K562 (cell line): ENCODE data around the gene ZDHHC16. TPM values are rescaled to one million over a fixed set of nuclear protein-coding genes. Genes with fewer than 3 reads are reported as not detected.
"Not testable (repeated sequence)": the region's sequence is repeated elsewhere in the genome, so short reads cannot be mapped to it uniquely, and the experiment has no call there.

Experiments
- ATAC-seq: fragments of 200-7000 bp; cut with Tn5 transposase; 3 replicates; pipeline ENCODE4 v1.9.1; 2020; ENCODE audit warnings: moderate library complexity
- BruUV-seq: library from RNA; stranded (reverse); fragments of 400-500 nt; replicated peaks from 2 replicates; lab custom pipeline; 2021; lab: Mats Ljungman, UMichigan
- CTCF ChIA-PET: fragments of 300-600 bp; formaldehyde crosslinking; extraction: SDS; loops from one replicate; lab custom pipeline; 2021; ENCODE audit warnings: low intra/inter-chr PET ratio; lab: Yijun Ruan, JAX
- POLR2A ChIA-PET: fragments of 300-600, 350-650 bp; sonication (Branson Sonifier 250); formaldehyde crosslinking; extraction: SDS; loops from one replicate; lab custom pipeline; 2021; ENCODE audit warnings: antibody characterized with exemption, inconsistent platforms; lab: Yijun Ruan, JAX
- DNase-seq, 4 experiments: peaks; one replicate each; pipeline versions ENCODE4 v3.0.0 to v3.0.0-alpha.2; 2011 to 2018; ENCODE audit warnings: low spot score in 3 of 4, mixed read lengths in 3 of 4; ENCODE audit errors: extremely low read depth in 1 of 4
- FAIRE-seq: peaks from 2 replicates; lab custom pipeline; 2011; peaks lifted over from hg19 to GRCh38; lab: Jason Lieb, UNC
- H2AFZ ChIP-seq: 2 replicates; pipeline ENCODE4 v1.6.0; 2011; ENCODE audit warnings: low read depth, low read length, control low read depth, inconsistent platforms
- H3K27ac ChIP-seq: fragments of 200-600 bp; 3 replicates; pipeline ENCODE4 v1.8.0; 2011; ENCODE audit warnings: low read depth, mild to moderate bottlenecking, control low read depth, inconsistent platforms, low read length, moderate library complexity, mixed read lengths; ENCODE audit errors: extremely low read depth
- H3K27me3 ChIP-seq, 2 experiments: fragments of 300-600 bp in 1 of 2; 2 replicates in 1 of 2; 3 replicates in 1 of 2; pipeline versions ENCODE4 v1.6.0 to v1.8.0; 2011; ENCODE audit warnings: inconsistent platforms in 2 of 2, low read length in 2 of 2, mild to moderate bottlenecking in 1 of 2, mixed read lengths in 1 of 2, moderate library complexity in 1 of 2; ENCODE audit not compliant: control insufficient read depth in 2 of 2, insufficient read depth in 2 of 2
- H3K36me3 ChIP-seq: fragments of 300-600 bp; 3 replicates; pipeline ENCODE4 v1.8.0; 2011; ENCODE audit warnings: mild to moderate bottlenecking, low read length, inconsistent platforms; ENCODE audit not compliant: control insufficient read depth, insufficient read depth
- H3K4me1 ChIP-seq, 2 experiments: fragments of 200-600 bp in 1 of 2; replicated peaks in 1 of 2; 2 replicates in 1 of 2; 3 replicates in 1 of 2; pipeline versions ENCODE4 v1.5.1 to v1.8.0; 2011; ENCODE audit warnings: inconsistent platforms in 2 of 2, low read length in 2 of 2, mild to moderate bottlenecking in 1 of 2, mixed read lengths in 1 of 2, moderate library complexity in 1 of 2; ENCODE audit not compliant: control insufficient read depth in 2 of 2, insufficient read depth in 2 of 2
- H3K4me2 ChIP-seq: 2 replicates; pipeline ENCODE4 v1.6.1; 2011; ENCODE audit warnings: low read length, control low read depth, inconsistent platforms, mixed read lengths; ENCODE audit not compliant: insufficient read depth
- H3K4me3 ChIP-seq: fragments of 200-600 bp; sonication (generic), shearing (Covaris generic); 2 replicates; pipeline ENCODE4 v1.5.1; 2016; ENCODE audit warnings: control low read depth, inconsistent platforms
- H3K79me2 ChIP-seq: fragments of 200-600 bp; 3 replicates; pipeline ENCODE4 v1.8.0; 2011; ENCODE audit warnings: low read length, inconsistent platforms; ENCODE audit not compliant: control insufficient read depth, insufficient read depth
- H3K9ac ChIP-seq, 2 experiments: 2 replicates each; pipeline versions ENCODE4 v1.6.0 to v1.6.1; 2011; ENCODE audit warnings: low read depth in 2 of 2, low read length in 2 of 2, control low read depth in 1 of 2, inconsistent platforms in 1 of 2, mild to moderate bottlenecking in 1 of 2, mixed read lengths in 1 of 2; ENCODE audit not compliant: insufficient read depth in 1 of 2
- H3K9me1 ChIP-seq: one replicate; pipeline ENCODE4 v1.6.0; 2011; ENCODE audit warnings: inconsistent platforms, mild to moderate bottlenecking, low read length, moderate library complexity; ENCODE audit not compliant: control insufficient read depth, insufficient read depth
- H3K9me3 ChIP-seq: replicated peaks from 2 replicates; pipeline ENCODE4 v1.5.1; 2011; ENCODE audit warnings: low read depth, low read length, inconsistent platforms; ENCODE audit not compliant: control insufficient read depth, insufficient read depth
- H4K20me1 ChIP-seq: replicated peaks from 2 replicates; pipeline ENCODE4 v1.6.1; 2011; ENCODE audit warnings: low read length, inconsistent platforms, mixed read lengths; ENCODE audit not compliant: control insufficient read depth, insufficient read depth
- CREBBP ChIP-seq: IDR thresholded peaks from one replicate; pipeline ENCODE4 v1.6.1; 2012; ENCODE audit warnings: low read depth, mild to moderate bottlenecking, control low read depth, inconsistent platforms, low read length
- FOS ChIP-seq: IDR thresholded peaks from 3 replicates; pipeline ENCODE4 v1.6.1; 2011; ENCODE audit not compliant: insufficient read length; ENCODE audit errors: extremely low read depth
- PPARD ChIP-seq: fragments of 250-450 bp; sonication (Bioruptor Pico); IDR thresholded peaks from 2 replicates; pipeline ENCODE4 v1.8.0; 2022; ENCODE audit warnings: inconsistent platforms, mild to moderate bottlenecking, moderate library complexity
- RFX1 ChIP-seq: fragments of 450-650 bp; IDR thresholded peaks from 2 replicates; pipeline ENCODE4 v1.6.1; 2016; ENCODE audit warnings: mild to moderate bottlenecking, moderate library complexity
- YBX1 ChIP-seq: fragments of 450-650 bp; IDR thresholded peaks from 2 replicates; pipeline ENCODE4 v1.7.1; 2016; ENCODE audit warnings: mild to moderate bottlenecking
- ZBTB8A ChIP-seq: fragments of 450-650 bp; IDR thresholded peaks from 2 replicates; pipeline ENCODE4 v1.6.1; 2018; ENCODE audit warnings: mild to moderate bottlenecking, moderate library complexity; ENCODE audit not compliant: partially characterized antibody
- ZC3H8 ChIP-seq: fragments of 450-650 bp; IDR thresholded peaks from 2 replicates; pipeline ENCODE4 v1.6.1; 2017
- ZKSCAN3 ChIP-seq: fragments of 250-450 bp; sonication (Bioruptor Pico); IDR thresholded peaks from 2 replicates; pipeline ENCODE4 v1.4.0; 2020
- WGBS: fragments of 100-300 bp; shearing (Covaris generic); methylation state at CpG from one replicate; pipeline ENCODE4 v1.1.6; 2016; ENCODE audit warnings: low coverage, mixed read lengths; ENCODE audit not compliant: insufficient coverage; ENCODE audit errors: missing lambda C conversion rate; 5-methylcytosine and 5-hydroxymethylcytosine counted together
- in situ Hi-C: fragments of 300-500 bp; cut with MboI; formaldehyde crosslinking; loops from 4 replicates; pipeline ENCODE4 v1.15.0; 2018; ENCODE audit warnings: inconsistent platforms, mixed read lengths
- intact Hi-C: fragments of 100-400 bp; cut with micrococcal nuclease; formaldehyde crosslinking; loops from 2 replicates; pipeline ENCODE4 v1.14.2; 2022
- polyA plus RNA-seq, 8 experiments: library from polyadenylated mRNA; depleted of rRNA in 4 of 8; stranded (reverse) in 5 of 8; unstranded in 3 of 8; fragments of >200 nt; fragmentation: Nextera tagmentation in 2 of 8; fragmentation: Illumina TruSeq in 1 of 8; extraction: Ambion mirVana in 2 of 8; extraction: Trizol in 1 of 8; gene quantifications; 2 replicates each; pipeline versions ENCODE4 v1.2.1 to v1.2.3, GENCODE V29; 2011 to 2014; ENCODE audit warnings: inconsistent platforms in 1 of 8, missing spikeins in 1 of 8
- total RNA-seq, 7 experiments: library from RNA; depleted of rRNA in 6 of 7; stranded (reverse); fragments of >200 nt in 6 of 7; fragmentation: Illumina TruSeq in 2 of 7; extraction: Trizol in 2 of 7; gene quantifications; 2 replicates each; pipeline versions ENCODE4 v1.2.1 to v1.2.3, GENCODE V29; 2011 to 2021; ENCODE audit warnings: low replicate concordance in 1 of 7
- TF ChIP-seq, protein P1 (sequence below): sonication (generic); formaldehyde crosslinking; IDR thresholded peaks from 2 replicates; pipeline ENCODE4 v1.8.0; 2023; ENCODE audit warnings: missing genetic modification reagents, mild to moderate bottlenecking, borderline replicate concordance

Gene ZDHHC16
- total and polyA plus RNA-seq, 9 of the 15 experiments (the other 6 are each of a cell fraction or from before 2014, with no cell fraction given) = 12.5 to 33.8 (median 21.3) TPM

- TF ChIP-seq, protein P1, sequence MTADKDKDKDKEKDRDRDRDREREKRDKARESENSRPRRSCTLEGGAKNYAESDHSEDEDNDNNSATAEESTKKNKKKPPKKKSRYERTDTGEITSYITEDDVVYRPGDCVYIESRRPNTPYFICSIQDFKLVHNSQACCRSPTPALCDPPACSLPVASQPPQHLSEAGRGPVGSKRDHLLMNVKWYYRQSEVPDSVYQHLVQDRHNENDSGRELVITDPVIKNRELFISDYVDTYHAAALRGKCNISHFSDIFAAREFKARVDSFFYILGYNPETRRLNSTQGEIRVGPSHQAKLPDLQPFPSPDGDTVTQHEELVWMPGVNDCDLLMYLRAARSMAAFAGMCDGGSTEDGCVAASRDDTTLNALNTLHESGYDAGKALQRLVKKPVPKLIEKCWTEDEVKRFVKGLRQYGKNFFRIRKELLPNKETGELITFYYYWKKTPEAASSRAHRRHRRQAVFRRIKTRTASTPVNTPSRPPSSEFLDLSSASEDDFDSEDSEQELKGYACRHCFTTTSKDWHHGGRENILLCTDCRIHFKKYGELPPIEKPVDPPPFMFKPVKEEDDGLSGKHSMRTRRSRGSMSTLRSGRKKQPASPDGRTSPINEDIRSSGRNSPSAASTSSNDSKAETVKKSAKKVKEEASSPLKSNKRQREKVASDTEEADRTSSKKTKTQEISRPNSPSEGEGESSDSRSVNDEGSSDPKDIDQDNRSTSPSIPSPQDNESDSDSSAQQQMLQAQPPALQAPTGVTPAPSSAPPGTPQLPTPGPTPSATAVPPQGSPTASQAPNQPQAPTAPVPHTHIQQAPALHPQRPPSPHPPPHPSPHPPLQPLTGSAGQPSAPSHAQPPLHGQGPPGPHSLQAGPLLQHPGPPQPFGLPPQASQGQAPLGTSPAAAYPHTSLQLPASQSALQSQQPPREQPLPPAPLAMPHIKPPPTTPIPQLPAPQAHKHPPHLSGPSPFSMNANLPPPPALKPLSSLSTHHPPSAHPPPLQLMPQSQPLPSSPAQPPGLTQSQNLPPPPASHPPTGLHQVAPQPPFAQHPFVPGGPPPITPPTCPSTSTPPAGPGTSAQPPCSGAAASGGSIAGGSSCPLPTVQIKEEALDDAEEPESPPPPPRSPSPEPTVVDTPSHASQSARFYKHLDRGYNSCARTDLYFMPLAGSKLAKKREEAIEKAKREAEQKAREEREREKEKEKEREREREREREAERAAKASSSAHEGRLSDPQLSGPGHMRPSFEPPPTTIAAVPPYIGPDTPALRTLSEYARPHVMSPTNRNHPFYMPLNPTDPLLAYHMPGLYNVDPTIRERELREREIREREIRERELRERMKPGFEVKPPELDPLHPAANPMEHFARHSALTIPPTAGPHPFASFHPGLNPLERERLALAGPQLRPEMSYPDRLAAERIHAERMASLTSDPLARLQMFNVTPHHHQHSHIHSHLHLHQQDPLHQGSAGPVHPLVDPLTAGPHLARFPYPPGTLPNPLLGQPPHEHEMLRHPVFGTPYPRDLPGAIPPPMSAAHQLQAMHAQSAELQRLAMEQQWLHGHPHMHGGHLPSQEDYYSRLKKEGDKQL = no peak
- TF ChIP-seq FOS (no peak), PPARD (CRISPR knock-in tag) (no peak), RFX1 (no peak), ZKSCAN3 (no peak), ZBTB8A (no peak), CREBBP (no peak), YBX1 (no peak), ZC3H8 (no peak)
Observed at GRCh38 chr10:97475936-97476594, 30.1 kb downstream of the ZDHHC16 start (continued).

DNA sequence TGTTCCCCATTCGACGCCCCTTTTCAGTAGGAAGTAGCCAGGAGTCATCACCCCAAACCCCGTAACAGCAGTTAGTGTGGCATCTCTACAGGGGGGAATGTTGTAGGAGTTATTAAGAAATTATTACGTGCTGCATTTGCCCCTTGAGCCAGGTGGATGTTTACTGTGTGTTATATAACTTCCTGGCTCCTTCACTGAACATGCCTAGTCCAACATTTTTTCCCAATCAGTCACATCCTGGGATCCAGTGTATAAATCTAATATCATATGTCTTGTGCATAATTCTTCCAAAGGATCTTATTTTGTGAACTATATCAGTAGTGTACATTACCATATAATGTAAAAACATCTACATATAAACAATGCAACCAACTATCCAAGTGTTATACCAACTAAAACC lies 33.4 kb downstream of the ZDHHC16 start:
- H3K27me3 ChIP-seq, FAIRE-seq, in situ Hi-C loops, H4K20me1 ChIP-seq, H3K4me2 ChIP-seq, H3K27ac ChIP-seq, H3K4me3 ChIP-seq, H3K79me2 ChIP-seq, BruUV-seq, H3K9me3 ChIP-seq, ATAC-seq, CTCF ChIA-PET, H3K9me1 ChIP-seq, H3K4me1 ChIP-seq, H2AFZ ChIP-seq, intact Hi-C loops, H3K9ac ChIP-seq, DNase-seq: not testable (repeated sequence)
- POLR2A ChIA-PET = interaction anchor here (0.8 kb wide), 1 partner anchor 28 kb away, joined by 3 read pairs; no protein-coding TSS in a partner anchor
- 100% methylated on average over 4 of the region's 4 CpGs for WGBS
- H3K36me3 ChIP-seq = peaks cover 83% of the 10 kb centered on the region
